CD4-positive, alpha-beta T cell treated with Interleukin-10 for 1 hour (primary cell): Measurements from ENCODE around the gene CD3E.

Source experiments
- DNase-seq: peaks from one replicate; pipeline ENCODE4 v3.0.0-alpha.2; 2020

CD3E gene

DNA sequence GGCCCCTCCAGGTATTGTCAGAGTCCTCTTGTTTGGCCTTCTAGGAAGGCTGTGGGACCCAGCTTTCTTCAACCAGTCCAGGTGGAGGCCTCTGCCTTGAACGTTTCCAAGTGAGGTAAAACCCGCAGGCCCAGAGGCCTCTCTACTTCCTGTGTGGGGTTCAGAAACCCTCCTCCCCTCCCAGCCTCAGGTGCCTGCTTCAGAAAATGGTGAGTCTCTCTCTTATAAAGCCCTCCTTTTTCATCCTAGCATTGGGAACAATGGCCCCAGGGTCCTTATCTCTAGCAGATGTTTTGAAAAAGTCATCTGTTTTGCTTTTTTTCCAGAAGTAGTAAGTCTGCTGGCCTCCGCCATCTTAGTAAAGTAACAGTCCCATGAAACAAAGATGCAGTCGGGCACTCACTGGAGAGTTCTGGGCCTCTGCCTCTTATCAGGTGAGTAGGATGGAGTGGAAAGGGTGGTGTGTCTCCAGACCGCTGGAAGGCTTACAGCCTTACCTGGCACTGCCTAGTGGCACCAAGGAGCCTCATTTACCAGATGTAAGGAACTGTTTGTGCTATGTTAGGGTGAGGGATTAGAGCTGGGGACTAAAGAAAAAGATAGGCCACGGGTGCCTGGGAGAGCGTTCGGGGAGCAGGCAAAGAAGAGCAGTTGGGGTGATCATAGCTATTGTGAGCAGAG lies at the start of gene CD3E:
Gene CD3E (plus strand): TSS at position 163 of the 681 bp plus-strand sequence. CDS start 223 bp downstream, at position 386.
- peak; percentile 77 for DNase-seq

DNA sequence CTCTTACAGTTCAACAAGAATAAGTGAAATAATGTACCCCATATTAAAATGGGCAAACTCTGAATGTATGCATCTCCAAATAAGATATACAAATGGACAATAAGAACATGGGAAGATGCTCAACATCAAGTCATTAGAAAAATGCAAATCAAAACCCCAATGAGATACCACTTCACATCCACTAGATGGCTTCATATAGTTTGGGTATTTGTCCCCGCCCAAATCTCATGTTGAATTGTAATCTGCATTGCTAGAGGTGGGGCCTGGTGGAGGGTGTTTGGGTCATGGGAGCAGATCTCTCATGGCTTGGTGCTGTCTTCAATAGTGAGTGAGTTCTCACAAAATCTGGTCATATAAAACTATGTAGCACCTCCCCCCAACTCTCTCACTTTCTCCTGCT lies 46.1 kb upstream of the CD3E start:
- DNase-seq = no peak

DNA sequence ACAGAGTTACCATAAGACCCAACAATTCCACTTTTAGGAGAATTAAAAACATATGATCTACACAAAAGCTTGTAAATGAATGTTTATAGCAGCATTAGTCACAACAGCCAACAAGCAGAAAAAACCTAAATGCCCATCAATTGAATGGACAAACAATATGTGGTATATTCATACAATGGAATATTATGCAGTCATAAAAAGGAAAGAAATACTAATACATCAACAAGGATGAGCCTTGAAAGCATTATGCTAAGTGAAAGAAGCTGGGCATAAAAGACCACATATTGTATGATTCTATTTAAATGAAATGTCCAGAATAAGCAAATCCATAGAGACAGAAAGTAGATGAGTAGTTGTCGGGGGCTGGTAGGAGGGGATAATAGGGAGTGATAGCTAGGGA lies 45.4 kb upstream of the CD3E start:
- no peak for DNase-seq

DNA sequence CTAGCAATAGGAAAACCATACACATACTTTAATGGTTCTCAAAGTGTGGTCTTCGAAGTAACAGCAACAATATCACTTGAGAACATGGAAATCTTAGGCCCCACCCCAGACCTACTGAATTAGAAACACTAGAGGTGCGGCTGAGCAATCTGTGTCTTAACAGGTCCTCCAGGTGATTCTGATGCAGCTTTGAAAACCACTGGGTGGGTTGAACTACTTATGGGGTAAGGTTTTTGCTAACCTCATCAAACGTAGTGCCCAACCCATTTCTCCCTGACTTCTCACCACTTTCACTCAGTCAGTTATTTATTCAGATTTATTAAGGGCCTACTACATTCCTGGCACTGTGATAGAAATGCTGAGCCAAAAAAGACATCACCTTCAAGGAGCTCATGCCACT lies 44.2 kb upstream of the CD3E start:
- peak; percentile 34 for DNase-seq

DNA sequence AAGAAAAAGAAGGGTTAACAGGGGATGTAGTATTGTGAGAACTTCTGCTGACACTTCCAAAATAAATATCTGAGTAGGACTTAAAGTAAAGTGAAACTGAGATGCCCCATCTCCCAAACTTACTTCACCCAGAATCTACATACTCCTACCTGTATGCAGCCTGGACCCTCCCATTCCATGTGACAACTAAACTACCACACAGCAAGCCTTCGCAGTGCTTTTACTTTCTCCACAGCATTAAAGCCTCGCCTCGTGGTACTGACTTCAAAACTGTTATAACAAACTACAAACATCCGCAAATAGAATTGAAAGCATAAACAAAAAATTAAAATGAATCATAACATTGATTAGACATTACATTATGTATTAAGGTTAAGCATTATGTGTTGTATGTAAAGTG lies 41.4 kb upstream of the CD3E start:
- no peak for DNase-seq

DNA sequence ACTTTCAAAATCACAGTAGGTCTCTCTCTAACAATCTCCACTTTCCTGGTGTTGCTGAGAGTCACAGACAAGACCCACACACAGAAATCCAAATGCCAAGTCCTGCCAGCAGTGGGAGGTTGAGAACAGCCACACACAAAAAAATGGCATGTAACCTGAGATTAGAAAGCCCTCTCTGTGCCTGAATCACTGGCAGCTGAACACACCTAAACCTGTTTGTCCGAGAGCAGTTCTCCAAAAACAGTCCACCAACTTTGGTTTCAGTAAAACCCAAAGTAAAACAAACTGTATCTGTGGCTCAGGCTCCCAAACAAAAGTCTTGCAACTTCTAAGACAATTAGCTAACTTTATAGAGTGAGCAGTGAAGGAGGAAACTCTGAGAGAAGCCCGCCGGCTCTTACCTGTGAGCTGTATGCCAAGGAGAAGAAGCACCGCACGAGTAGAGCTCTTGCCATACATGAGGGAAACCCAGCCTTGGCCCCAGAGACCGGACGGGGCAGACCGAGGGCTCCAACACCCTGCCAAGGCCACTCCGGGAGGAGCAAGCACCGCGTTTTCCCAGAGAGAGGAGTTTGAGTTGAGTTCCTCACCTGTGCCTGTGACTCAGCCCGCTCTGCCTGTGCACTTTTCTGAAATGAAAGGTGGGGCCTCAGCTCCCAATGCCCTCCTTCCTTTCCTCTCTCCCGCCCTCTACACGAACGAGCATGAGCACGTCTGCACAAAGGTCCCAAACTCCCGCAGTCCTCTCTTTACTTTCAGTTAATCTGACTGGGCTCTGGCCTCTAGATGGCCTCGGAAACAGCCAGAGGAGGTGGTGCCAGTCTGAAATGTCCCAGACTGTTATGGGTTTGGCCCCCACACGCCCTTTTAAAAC lies 40.6 kb upstream of the CD3E start, which contains the start of gene MPZL2:
Gene MPZL2 (minus strand): TSS at position 603 of the 874 bp plus-strand sequence. CDS start 144 bp downstream, at position 459.
- DNase-seq = no peak

DNA sequence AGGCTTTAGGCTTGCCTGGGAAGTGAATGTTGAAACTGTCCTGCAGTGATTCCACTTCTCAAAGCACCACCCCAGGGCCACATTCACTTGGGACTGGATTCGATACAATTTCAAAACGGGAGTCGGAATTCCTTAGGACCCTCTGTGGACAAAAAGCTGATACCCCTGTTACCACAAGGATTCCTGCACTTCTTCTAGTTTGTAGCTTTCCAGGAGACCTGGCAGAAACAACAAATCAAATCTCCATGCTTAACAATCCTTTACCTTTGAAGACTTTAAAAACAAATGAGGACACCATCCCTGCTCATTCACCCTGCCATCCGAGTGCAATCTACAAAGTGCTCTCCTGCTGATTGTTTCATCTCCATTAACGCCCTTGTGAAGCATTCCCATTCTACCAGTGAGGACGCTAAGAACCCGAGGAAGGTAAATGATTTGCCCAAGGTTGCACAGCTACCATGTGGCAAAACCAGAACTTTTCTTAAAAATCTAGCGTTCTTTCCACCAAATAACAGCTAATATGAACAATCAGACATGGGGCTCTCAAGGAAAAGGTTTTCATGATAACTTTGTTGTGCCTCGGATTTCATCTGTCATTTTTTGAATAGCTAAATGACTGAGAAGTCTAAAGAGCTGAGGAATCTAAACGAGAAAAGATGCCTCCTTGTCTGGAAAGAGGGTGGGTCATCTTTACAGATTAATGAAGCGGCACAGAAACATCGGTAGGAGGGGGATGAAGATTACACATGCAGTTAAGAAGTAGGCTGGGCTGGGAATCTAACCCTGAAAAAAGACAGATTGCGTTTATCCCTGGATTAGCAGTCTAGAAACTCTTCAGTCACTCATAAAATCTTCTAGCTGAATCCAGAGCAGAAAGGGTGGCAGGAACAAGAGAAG lies 39.7 kb upstream of the CD3E start:
- DNase-seq = no peak

DNA sequence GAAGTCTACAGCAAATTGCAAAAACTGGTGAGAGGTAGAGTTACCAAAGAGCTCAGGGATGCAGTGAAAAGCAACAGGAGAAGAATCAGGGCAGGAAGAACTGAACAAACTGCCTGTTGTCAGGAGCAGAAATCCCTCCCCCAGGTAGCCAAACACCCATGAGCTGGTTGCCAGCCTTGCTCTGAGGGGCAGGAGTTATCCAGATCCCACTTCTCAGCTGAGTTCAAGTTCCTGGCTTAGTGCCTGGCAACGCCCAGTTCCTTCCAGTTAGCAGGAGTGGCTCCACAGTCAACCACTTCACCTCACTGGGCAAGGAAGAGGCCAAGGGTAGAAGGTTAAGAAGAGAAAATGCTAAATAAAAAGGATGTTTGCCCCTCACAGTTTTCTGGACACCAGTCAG lies 38.6 kb upstream of the CD3E start:
- no peak for DNase-seq

DNA sequence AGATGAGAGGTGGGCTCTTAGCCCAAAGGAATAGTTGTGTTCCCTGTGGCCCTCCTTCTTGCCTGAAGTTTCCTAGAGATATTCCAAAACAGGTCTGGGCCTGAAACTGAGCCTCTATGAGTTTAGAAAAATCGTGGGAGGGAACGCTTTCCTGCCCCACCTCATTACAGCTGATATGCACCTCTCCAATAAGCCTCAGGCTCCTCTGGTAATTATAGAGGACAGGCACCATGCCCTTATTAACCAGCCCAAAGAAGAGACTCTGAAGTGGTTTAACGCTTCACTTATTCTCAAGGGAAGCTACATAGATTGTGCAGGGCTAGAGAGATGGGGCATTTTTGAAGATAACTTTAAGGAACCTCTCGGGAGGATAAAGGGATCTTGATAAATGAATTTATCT lies 37.0 kb upstream of the CD3E start:
- no peak for DNase-seq

DNA sequence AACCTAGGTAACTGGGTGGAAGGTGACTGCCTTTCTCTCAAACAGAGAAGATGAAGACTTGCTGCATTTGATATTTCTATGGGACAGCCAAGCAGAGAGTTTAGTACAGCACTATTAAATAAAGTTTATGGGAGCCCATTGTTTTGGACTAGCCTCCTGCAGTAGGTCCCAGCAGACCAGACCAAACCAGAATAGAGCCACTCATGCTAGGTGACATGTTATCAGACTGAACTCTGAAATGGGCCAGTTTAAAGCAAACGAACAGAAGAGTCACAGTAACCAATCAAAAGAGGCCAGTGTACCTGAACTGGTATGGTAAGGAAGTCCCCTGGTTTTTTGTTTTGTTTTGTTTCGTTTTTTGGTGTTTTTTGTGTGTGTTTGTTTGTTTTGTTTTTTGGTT lies 32.5 kb upstream of the CD3E start:
- no peak for DNase-seq

DNA sequence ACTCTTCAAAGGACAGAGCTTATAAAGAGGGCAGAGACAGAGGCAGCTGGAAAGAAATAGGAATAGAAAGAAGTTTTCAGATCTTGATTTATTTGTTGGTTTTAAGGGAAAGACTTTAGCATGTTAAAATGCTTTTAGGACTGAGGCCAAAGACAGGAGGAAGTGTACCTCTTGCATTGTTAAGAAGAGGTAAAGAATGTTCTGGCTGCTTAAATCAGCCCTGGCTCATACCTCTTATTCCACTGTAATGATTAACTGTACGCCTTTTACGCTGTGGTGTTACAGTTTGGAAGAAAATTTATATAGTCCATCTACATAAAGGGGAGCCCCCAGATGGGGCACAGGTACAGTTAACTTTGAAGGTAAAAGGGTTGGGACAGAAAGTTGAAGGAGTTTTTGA lies 30.3 kb upstream of the CD3E start:
- no peak for DNase-seq

DNA sequence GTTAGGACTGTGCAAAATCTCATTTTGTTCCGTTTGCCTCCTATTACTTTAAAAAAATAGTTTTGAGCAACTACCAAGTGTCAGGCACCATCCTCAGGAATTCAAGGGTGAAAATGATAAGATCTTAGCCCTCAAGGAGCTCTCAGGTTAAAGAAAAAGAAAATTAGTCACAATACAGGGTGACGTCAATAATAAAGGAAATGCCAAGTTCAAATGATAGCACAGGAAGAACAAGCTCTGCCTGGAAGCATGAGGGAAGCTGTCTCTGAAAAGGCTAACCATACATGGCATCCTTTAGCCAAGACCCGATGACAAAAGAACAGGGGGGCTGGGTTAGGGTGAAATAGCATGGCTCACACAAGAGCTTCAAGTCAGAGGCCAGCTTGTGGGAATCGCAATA lies 29.4 kb upstream of the CD3E start:
- DNase-seq = no peak

DNA sequence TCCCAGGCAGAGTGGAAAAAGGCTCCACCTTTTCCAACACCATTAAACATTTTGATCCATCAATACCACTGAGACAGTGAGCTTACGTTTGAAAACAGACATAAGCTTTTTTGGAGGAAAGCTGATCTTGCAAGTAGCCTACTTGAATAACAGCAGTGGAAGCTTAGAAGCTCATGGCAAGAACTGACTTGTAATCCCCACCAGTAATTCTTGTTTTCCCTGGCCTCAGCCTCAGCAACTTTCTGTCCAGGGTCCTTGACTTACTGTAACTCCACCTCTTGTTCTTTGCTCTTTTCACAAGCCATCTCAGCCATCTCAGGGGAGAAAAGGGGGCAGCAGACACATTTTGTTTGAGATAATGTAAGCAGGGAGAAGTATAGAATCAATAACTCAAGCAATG lies 28.1 kb upstream of the CD3E start:
- DNase-seq = no peak

DNA sequence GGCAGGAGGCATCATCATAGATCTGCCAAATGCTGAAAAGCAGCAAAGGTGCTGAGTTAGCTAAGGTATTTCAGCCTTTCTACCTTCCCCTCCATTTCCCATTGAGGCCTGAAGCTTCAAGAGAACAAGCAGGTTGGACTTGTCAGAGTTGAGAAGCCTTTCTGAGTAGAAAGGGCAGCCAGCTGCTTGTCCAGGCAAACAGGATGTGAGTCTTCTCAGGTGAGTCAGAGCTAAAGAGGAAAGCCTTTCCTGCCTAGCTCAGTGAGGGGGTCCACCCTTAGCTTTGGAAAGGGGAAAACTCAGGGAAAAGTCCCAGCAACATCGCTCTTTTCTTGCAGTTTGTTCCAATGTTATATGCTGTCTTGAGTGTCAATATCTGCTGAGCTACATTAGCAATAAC lies 27.2 kb upstream of the CD3E start:
- no peak for DNase-seq

DNA sequence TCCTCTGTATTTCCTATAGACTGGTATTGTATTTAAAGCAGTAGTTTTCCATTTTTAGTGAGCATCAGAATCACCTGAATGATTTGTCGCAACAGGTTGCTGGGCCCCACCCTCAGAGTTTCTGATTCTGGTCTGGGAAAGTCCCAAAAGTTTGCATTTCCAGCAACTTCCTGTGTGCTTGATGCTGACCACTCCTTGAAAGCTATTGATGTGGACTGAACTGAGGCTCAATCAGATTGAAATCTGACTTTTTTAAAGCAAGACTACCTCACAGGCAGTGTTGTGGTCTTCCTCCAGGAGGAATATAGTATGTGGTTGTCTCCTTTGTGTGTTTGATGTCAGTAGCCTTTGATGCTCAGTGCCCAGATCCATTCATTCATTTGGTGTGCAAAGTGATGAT lies 23.2 kb upstream of the CD3E start:
- DNase-seq = peak; percentile 40

DNA sequence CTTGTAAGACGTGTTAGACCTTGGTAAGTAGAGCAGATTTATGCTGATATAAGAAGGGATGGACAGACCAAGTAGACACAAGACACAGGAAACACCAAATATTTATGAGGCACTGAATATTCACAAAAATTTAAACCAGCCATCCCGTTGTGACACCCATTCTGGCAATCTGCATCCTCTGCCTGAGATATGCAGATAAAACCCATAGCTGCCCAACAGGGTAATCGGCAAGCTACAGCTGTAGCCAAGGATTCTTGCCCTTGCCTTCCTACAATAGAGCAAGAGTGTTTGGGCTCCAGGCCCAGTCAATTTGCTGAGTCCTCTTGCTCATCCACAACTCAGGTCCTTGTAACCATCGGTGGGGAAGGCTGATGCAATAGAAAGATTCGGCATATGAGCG lies 21.9 kb upstream of the CD3E start:
- no peak for DNase-seq

DNA sequence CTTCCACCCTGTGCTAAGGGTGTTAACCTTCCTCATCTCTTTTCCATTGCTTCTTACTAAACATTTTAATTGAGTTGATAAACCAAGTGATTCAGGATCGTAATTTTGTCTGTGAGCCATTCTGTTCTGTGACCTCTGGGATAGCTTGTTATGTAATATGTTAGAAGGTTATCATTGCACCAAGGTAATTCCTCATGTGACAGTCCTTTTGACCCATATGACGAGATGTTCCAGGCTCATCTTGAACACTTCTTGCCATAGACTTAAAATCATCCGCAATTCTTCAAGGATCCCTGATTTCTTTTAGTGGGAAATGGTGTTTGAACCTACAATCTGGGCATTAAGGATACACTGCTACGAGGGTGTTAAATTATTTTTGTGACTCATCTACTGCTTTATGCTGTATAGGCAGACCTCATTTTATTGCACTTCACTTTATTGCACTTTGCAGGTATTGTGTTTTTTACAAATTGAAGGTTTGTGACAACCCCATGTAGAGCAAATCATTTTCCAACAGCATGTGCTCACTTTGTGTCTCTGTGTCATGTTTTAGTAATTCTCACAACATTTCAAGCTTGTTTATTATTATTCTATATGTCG lies 21.4 kb upstream of the CD3E start:
- DNase-seq = no peak

DNA sequence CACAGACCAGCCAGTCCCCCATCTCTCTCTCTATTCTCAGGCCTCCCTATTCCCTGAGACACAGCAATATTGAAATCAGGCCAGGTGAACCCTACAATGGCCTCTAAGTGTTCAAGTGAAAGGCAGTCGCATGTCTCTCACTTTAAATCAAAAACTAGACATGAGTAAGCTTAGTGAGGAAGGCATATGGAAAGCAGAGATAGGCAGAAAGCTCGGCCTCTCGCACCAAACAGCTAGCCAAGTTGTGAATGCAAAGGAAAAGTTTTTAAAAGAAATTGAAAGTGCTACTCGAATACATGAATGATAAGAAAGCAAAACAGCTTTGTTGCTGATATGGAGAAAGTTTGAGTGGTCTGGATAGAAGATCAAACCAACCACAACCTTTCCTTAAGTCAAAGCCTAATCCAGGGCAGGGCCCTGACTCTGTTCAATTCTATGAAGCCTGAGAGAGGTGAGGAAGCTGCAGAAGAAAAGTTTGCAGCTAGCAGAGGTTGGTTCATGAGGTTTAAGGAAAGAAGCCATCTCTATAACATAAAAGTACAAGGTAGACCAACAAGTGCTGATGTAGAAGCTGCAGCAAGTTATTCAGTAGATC lies 20.7 kb upstream of the CD3E start:
- no peak for DNase-seq

DNA sequence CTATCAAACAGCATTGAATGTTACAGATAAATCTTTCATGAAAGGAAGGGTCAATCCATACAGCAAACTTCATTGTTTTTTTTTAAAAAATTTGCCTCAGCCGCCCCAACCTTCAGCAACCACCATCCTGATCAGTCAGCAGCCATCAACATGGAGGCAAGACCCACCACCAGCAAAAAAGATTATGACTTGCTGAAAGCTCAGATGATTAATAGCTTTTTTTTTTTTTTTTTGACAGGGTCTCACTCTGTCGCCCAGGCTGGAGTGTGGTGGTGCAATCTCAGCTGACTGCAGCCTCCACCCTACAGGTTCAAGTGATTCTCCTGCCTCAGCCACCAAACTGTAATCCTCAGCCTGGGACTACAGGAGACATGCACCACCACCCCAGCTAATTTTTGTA lies 18.0 kb upstream of the CD3E start:
- DNase-seq = no peak

DNA sequence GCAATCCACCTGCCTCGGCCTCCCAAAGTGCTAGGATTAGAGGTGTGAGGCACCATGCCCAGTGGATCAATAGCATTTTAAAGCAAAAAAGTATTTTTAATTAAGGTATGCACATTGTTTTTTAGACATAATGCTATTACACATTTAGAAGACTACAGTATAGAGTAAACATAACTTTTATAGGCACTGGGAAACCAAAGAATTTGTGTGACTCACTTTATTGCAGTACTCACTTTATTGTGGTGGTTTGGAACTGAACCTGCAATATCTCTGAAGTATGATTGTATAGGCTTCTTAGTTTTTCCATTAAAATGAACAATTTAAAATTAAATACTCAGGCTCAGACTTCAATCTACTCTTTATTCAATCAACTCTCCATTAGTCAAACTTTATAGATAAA lies 17.5 kb upstream of the CD3E start:
- no peak for DNase-seq

DNA sequence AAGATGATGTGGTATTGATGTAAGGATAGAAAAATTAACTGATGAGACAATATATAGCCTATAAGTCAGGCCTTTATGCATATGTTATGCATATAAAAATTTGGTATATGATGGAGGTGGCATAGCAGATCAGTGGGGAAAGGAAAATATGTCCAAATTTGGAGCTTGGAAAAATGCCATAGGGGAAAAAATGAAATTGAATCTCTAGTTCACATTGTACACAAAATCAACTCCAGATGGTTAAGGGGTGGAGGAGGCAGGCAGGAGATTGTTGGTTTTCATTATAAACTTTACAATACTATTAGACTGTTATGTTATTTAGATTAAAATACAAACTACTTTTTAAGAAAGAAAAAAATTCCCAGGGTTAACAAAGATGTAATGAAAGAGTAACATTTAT lies 15.1 kb upstream of the CD3E start:
- no peak for DNase-seq

DNA sequence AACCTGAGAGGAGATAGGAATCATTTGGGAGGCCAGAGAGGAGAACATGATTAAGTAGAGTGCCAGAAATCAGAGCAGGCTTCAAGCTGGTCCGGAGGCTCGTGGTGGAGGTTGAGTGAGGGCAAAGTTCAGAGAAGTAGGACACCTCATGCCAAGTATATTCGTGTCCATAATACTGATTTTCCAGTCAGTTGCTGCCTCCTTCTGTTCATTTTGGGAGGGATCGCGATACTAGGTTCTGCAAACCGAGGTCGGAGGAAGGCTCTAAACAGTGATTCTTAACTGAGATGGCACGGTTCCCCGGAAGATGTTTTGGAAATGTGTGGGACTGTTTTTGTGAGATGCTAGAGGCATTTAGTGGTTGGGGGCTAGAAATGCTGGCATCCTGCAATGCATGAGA lies 13.6 kb upstream of the CD3E start:
- peak; percentile 73 for DNase-seq
